Caki2 (cell line): ENCODE data around the gene DAPL1. TPM values are rescaled to one million over a fixed set of nuclear protein-coding genes. Genes with fewer than 3 reads are reported as not detected.
A peak's percentile ranks its signal among the peaks of the same experiment; 100 is the strongest.

ENCODE experiments used
- DNase-seq: peaks from one replicate; pipeline ENCODE4 v3.0.0-alpha.2; 2015; ENCODE audit warnings: low read depth
- in situ Hi-C: cut with HindIII; loops from 2 replicates; pipeline ENCODE4 v1.10.0; 2016; ENCODE audit warnings: low sequenced_read_pairs, low pct_unique_long_range_greater_than_20kb, mixed read lengths
- total RNA-seq: library from RNA; depleted of rRNA; stranded (reverse); fragments of >200 nt; shearing (Covaris generic); gene quantifications from 2 replicates; pipeline ENCODE4 v1.2.3, GENCODE V29; 2014; ENCODE audit warnings: low replicate concordance; rRNA removed

DAPL1 gene, protein sequence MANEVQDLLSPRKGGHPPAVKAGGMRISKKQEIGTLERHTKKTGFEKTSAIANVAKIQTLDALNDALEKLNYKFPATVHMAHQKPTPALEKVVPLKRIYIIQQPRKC
- total RNA-seq = not detected in 2 replicates

DNA sequence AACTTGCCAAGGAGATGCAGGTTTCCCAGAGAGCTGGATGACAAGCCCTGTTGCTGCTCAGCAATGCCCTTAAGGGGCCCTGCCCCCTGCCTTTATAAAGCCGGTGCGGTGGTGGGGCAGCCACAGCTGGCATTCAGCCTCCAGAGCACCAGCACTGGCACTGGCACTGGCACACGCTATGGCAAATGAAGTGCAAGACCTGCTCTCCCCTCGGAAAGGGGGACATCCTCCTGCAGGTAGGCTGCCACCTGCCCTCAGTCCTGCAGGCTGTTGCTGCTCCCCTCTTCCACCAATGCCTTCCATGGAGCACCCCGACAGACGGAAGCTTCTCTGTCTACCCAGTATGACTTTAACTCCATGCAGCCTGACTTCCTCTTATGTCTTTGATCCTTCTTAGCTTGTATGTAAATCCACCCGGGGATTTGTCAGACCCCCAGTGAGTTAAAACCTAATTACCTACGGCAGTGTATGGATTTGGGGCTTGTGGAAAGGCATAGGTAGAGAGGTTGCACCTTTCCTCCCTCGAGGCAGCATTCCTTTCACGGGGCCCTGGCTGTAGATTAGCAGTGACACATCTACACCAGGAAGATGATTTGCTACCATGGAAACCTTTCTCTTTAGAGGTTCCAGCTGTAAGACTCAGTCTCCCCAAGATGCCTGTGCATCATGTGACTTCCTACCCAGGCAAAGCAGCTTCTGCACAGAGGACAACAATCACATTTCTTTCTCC, at the start of gene DAPL1:
Gene DAPL1 (plus strand): TSS at position 123 of the 730 bp plus-strand sequence. CDS start 56 bp downstream, at position 179.
- in situ Hi-C loops = no loop called here
- DNase-seq = no peak

DNA sequence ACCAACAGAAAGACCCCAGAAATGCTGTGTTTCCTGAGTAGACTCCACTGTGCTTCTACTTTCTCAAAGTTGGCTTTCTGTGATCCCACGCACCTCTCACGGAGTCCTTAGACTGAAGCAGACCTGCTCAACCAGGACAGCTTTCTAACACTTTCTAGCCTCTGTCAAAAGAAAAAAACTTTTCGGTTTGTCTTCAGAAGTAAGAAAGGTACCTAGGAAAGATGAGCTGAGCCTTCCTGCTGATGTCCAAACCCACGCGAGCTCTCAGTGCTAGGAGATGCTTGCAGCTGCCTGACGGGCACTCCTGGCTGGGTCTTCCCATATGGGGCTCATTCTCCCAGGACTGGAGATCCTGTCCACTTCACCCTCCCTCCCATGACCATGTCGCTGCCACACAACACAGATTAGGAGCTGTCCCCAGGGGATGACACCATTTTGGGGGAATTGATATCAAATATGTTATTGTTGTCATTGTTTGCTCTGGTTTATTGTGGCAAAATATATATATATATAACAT, 49.2 kb upstream of the DAPL1 start:
- in situ Hi-C loops = no loop called here
- no peak for DNase-seq

DNA sequence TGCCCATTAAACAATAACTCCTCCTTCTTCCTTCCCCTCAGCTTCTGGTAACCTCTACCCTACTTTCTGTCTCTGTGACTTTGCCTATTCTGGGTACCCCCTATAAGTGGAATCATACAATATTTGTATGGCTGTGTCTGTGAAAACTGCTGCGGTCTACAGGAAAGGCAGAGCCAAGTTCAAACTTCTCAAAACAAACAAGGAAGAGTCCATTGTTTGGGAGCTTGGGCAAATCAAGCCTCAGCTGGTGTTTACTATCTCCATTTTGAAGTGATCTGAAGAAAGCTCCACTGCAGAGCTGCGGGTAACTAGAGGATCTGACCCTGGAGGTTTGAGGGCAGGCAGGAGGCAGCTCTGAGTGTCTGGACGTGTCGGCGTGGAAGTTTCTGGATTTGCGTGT, 48.6 kb upstream of the DAPL1 start:
- DNase-seq = no peak
- in situ Hi-C loops = no loop called here

DNA sequence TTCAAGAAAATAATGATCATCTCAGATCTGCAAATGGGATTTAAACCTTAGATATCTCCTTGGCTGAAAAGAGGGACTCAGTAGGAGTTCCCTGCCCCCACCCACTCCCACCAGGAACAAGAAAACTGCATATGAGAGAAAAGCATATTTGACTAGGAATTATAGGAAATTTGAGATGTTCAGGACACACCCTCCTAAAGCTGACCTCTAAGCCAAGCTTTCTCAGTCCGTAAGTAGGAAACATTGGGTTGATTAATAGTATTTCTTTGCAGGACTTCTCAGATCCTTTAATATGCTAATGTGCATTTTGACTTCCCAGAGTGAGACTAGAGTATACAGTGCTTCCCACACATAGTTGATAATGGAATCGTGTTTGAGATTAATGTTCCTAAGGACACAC, 47.8 kb upstream of the DAPL1 start:
- in situ Hi-C loops = no loop called here

DNA sequence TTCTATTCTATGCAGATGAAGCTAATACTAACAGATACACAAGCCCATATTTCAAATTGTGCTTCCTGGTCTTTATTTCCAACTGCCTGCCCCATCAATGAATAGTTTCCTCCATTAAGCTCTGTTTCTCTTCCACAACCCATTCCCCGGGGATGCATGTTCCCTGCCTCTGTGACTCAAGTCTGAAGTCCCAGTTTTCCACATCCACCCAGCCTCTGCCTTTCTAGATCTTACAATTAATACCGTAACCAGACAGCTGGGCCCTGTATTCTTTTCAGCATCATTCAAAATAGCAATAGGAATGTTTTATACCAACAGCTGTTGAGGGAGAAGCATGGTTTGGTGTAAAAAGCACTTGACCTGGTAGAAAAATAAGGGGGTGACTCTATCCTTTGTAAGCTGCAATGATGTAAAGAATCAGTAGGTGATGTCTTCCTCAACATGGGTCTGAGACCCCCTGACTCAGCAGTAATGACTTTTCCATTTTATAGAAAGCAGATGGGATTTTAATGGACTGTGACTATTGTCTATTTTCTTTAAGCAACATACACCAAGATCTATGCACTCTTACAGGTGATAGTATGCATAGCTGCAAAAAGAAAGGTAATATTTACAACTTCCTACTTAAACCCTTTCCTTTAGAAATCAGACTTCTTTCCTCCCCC, 46.1 kb upstream of the DAPL1 start:
- no peak for DNase-seq
- in situ Hi-C loops = no loop called here

More for the DNA sequence above, 47.8 kb upstream of the DAPL1 start:
- no peak for DNase-seq

DNA sequence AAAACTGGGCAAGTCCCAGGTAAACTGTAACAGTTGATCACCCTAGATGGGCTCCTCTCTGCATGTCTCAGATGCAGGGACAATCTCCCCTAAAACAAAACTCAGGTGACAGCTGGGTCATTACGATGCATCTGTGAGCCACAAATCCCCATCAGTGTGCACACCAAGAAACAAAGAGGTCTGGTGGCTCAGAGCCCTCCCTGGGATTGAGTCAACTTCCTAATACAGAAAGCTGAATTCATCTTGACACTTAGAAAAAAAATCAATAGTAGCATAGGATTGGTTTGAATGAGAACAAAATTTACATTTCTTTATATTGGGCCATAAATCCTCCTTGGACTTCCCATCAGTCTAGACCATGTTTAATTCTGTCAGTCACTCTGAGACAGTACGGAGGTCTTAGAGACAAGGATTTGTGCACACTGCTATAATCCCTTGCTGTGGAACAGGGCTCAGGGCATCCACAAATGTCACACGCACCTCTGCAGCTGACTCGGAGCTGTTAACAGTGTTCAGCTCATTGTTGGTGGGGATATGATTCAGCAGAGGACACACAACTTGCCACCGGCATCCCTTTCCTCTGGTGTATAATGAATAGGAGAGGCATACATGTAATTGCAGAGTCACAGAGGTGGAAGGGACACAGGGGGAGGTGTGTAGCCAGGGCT, 44.5 kb upstream of the DAPL1 start:
- in situ Hi-C loops = no loop called here
- no peak for DNase-seq

DNA sequence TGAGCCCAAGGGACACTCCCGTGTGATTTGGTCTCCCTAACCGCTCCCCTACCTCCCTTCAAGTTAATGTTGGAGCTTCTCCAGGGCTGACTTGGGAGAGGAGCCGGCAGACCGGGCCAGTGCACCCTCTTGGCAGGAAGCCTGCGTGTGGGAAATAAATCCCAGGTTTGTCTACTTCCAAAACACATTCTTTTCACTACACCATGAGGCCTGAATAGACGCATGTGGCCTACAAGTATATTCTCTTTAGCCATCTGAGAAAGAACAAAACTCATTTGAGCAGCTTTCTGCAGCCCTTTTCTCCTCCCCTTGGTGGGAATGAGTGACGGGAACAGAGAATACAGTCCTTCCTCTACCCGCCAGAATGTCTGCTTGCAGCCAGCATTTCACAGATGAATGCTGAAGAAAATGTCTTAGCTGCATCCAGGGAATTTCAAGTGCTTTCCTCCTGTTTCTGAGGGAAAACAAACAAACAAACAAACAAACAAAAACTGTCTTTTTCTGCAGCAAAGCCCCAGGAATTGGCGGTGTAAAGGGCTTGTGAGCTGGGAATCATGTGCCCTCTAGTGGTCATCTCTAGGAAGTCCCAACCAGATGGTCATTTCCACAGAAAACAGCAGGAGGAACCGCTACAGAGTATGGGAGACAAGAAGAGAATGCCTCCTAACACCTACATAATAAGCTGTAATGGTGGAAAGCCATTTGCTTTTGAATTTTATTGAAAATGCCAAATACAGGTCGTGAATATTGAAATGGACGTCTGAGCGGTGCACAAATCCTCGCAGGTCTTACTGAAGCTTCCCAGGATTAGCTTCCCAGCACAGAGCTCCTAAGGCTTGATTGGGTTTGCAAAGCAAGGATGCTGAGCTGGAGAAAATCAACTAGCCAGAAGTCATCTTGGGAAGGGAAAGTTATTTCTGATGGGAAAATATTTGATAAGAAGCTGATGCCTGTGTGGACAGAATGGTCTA, 41.2 kb upstream of the DAPL1 start:
- in situ Hi-C loops = no loop called here
- DNase-seq = peak; percentile 48

DNA sequence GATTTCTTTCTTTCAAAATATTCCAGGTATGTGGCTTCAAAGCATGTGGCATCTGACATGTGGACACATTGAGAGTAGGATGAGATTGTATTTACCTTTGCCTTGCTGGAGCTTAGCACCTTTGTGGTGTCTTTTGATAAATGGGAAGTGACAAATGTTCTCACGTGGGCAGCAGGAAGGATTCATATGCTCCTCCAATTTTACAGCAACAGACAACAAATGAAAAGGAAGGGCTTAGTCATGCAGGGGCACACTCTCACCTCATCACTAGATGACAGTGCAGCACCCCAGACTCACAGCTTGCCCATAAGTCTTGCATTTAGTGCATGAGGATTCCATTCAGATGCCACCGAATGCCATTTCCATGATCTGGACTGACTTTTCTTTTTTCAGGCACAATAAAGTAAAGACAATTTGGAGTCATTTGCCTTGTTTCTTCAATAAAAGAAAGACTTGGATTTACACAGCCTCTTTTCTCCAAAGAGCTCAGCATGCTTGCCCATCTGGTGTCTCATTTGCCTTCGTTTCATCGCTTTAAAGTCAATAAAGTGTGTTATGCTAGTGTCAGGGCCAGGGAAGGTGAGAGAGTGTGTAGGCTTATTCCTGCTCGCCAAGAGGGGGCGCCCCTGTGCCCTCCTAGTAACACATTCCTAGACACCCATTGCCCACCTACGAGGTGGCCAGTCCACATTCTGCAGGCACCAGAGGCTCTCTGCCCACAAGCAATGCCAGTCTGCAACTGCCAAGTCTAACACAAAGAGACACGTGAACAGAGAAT, 39.6 kb upstream of the DAPL1 start:
- in situ Hi-C loops = no loop called here
- no peak for DNase-seq

DNA sequence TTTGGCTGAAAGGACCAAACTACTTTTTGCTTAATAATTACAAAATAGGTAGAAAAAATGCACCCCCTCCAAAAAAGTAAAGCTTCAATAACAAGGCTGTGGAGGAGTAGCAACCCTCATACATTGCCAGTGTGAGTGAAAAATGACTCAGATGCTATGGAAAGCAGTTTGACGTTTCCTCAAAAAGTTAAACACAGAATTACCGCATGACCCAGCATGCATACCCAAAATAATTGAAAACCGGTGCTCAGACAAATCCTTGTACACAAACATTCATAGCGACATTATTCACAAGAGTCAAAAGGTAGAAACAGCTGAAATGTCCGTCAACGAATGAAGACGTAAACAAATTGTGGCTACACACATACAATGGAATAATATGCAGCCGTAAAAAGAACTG, 38.8 kb upstream of the DAPL1 start:
- in situ Hi-C loops = no loop called here
- DNase-seq = no peak

DNA sequence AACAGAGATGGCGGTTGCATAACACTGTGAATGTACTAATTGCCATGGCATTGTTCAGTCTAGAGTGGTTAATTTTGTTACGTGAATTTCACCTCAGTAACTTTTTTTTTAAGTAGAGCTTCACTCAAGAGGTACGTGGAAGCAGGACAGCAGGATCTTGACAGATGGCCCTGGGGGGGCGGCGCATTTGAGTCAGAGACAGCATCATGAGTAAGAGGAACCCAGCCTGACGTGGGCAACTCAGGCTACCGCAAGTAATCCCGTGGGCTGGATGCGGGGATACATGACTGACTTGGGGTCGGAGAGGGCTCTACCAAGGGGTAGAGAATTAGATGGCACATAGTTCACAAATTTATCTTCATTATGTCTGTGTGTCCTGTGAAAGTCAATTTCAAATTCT, 38.1 kb upstream of the DAPL1 start:
- DNase-seq = no peak
- in situ Hi-C loops = no loop called here

DNA sequence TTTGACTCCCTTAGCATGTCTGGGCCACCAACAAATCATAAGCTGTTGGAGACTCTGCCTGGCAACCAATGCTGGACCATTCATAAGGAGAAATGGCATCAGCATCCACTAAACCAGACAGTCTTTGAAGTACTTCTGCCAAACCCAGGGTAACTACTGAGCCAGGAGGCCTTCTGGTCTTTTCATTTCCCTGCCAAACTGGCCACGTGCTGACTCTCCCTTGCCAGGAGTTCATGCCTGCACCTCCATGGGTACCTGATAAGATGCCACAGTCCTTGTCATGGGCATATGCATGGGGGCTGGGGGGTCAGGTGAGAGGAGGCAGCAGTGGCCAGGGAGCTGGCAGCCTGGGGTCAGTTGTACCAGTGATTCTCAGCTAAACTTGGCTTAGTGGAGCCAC, 34.2 kb upstream of the DAPL1 start:
- in situ Hi-C loops = no loop called here
- no peak for DNase-seq

DNA sequence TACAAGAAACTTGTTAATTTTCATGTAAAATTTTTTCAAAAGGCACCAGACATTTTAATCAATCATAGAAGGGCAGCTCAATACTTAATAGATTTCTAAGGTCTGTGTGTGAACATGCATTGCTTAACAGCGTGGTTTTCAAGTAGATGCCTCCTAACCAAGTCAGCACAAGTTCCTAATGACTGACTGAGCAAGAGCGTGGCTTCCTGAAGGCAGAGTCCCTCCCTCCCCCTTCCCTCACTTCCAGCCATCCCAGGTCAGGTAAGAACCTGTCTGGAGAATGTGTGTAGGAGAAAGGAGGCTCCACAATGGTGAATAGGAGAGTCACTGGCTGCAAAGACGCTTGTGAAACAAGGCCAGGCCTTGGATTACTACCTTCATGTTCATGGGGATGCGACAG, 33.5 kb upstream of the DAPL1 start:
- in situ Hi-C loops = no loop called here
- DNase-seq = no peak

DNA sequence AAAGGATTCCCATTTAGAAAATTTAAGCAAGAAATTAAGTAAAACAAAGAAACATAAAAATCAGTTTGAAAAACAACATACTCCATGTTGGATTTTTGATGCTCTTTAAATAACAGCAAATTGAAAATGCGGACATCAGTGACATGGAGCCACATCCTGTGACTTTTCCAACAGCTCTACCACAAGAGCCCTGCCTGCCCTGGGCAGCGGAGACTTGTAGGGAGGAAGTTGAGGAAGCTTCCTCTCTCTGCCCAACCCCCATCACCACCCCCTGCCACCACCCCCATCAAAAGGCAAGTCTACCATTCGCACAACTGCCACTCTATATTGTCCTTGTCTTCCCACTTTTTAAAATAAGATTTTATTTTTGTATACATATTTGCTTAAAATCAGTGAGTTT, 32.8 kb upstream of the DAPL1 start:
- in situ Hi-C loops = no loop called here
- no peak for DNase-seq

DNA sequence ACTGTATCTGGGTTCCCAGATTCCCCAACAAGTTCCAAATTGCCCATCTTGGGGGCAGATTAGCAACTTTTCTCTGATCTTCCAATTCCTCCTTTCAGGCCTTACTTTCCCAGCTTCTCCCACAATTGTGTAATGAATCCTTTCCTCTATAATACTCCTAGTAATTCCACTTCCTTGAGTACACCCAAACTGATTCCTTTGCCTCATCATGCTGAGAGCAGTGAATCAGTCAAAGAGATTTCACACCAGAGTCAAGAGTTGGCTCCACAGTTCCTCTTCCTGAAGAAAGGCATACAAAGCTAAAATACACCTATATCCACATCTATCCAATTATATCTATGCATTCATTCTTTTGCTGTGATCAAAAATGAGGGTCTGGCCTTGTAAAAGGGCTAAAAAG, 28.6 kb upstream of the DAPL1 start:
- in situ Hi-C loops = no loop called here
- DNase-seq = no peak

DNA sequence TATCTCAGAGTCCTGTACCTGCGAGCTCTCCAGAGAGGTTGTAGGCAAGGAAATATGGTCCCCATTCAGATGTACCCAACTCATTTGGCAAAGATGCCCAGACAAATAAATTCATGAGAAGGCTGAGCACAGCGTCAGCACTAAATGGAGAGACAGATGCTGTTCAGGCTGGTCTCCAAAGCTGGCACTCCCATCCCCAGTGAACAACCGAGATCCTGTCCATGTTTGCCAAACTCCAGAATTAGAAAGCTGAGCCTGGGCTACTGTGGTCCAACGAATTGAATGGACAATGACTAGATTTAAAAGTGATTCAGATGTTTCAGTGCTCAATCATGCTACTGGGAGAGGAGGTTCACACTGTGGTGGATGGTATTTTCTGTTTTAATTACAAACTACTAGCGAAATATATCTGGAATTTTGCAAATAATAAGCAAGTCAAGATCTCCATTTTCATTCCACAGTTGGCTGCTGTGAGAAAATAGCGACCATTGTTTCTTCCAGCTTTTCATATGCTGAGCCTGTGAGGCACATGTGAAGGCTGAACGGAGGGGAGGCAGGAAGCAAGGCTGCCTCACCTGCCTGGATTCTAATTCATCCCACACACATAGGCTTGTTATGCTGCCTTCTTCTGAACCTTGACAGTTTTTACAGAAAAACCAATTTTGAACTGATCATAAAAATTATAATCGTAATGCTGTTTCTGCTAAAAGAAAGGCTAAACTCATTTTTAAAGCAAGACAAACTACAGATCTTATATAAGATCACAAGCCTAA, 22.6 kb upstream of the DAPL1 start:
- no peak for DNase-seq
- in situ Hi-C loops = no loop called here

DNA sequence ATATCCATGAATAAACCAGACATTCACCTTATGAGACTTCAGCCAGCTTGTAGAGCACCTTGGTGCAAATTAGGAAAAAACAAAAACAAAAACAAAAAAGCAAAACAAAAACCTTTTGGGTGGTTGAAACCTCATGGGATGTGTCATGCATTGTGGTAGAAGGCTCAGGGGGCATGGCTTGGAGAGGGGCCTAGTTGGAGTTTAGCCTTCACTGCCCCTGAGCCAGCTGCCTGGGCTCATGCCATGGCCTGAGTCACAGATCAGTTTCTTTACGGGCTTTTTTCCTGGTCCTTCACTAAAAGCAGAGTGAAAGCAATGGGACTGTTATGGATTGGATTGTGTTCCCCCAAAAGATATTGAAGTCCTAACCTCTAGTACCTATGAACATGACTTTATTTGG, 22.0 kb upstream of the DAPL1 start:
- DNase-seq = no peak
- in situ Hi-C loops = no loop called here

DNA sequence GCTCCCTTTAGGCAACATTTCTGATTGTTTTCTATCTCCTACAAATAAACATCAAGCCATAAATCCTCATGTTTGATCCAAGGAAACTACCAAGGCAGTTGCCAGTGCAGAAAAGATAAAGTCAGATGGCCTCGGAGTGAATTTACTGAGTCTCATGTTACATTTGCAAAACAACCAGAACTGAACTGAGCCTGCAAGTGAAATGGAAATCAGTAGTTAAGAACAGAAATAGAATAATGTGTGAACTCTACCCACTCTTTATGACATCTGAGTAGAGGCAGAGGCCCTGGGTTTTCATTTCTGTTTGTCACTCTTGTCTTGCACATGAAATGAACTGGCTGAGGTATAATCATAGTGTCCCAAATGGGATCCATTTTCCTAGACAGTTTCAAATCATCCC, 20.4 kb upstream of the DAPL1 start:
- DNase-seq = no peak
- in situ Hi-C loops = no loop called here
